Kidney tubule cell (primary cell): ENCODE results near the gene SORBS2.
"Not testable (repeated sequence)": the region's sequence is repeated elsewhere in the genome, so short reads cannot be mapped to it uniquely, and the experiment has no call there.

Source experiments
- DNase-seq: peaks from one replicate; pipeline ENCODE4 v3.0.0-alpha.2; 2018; ENCODE audit warnings: low spot score

Gene SORBS2

DNA sequence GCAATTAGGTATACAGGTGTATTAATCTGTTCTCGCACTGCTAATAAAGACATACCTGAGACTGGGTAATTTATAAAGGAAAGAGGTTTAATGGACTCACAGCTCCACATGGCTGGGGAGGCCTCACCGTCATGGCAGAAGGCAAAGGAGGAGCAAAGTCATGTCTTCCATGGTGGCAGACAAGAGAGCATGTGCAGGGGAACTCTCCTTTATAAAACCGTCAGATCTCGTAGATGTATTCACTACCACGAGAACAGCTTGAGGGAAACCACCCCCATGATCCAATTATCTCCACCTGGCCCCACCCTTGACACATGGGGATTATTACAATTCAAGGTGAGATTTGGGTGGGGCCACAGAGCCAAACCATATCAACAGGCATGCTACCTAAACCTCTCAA is 97.5 kb downstream of the SORBS2 start:
- DNase-seq: not testable (repeated sequence)

DNA sequence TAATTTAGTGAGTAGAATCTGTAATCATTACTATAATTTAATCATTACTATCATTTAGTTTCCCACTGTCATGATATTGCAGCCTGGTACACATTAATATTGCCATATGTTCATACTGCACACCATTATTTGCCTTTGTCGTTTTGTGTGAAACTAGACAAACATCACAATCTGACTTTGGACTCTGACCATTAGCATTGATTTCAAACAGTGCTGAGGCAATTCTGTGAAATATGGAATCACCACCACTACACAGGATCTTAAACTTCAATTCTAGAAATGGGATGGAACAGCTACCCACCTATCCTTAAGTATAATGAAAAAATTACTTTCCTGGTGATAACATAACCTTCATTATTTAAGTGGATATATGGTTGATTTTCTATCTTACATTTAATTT is 98.3 kb downstream of the SORBS2 start:
- DNase-seq: no peak

DNA sequence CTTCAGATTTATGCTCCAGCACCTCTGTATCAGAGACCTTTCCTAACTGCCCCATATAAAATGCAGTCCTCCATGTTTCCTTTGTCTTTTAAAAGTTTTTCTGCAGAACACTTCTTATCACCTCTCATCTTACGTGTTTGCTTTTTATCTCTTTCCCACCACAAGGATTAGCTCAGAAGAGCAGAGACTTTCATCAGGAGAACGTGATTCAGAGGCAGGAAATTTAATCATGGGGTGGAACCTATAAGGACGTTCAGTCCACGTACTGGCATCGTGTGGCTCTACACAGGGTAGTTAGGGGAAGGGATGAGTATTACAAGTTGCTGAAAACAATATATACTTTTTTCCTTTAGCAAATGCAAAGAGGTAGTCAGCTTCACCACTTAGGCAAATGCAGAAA is 98.7 kb downstream of the SORBS2 start:
- DNase-seq: no peak

DNA sequence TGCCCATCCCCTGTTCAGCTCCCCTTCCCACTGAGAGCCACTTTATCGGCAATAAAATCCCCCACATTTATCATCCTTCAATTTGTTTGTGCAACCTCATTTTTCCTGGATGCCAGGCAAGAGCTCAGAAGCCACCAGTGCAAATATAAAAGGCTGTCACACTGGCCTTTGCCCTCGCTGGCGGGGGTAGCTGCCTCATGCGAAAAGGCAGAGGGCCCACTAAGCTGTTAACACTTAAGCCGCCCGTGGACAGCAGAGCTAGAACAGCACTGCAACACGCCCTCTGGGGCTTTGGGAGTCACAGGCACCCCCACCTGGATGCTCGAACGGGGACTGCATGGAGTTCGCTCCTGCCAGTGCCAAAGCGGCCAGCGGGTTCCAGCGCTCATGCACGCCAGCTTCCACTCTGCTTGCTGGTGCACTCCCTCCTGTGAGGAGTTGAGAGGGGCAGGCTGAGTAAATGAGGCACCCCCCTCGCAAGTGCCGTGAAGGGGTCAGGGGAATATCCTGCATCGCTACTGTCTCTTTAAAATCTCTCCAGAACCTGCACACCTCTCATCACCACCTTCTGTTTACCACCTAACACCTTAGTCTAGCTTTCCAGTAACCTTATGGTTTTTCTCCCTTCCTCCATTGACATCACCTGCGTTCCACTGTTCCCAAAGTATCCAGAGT is 99.5 kb downstream of the SORBS2 start:
- no peak for DNase-seq

DNA sequence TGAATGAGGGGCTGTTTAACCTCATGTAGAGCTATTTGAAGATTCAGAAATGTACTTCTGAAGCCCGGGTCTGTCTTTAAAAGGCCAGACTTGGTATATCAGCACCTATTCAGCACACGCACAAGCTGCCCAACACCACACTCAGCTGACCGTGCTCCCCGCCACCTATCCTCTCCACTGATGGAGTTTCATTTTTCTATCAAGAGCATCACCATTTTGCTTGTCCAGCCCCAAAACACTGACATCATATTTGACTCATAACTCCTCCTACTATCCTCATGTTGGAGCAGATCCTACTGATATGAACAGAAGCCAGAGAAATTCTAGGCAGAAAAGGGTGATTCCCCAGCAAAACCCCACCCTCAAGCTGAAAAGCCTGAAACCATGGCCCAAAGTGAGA is 100.3 kb downstream of the SORBS2 start:
- DNase-seq: peak; percentile 11

DNA sequence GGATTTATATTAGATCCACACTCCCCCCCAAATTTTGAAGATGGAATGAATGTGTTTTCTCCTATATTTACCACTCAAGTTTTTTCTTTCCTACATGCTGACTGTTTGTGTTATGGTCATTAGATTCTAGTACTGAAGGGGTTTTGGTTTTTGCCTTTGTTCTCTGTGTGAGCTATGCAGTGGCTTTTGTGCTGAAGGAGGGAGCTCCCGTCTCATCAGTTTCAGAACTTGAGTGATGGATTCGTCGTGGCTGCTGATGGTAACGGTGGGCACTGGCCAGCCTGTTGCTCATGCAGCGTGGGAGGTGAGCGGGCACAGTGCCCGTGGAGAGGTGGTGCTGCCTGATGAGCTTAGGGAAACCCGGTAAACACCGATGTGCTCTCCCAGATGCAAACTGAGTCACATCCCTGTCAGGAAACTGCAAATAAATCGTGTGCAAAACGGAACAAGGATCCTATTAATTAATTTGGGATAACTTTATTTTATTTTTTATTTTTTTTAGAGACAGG is 101.5 kb downstream of the SORBS2 start:
- DNase-seq: peak; percentile 87

DNA sequence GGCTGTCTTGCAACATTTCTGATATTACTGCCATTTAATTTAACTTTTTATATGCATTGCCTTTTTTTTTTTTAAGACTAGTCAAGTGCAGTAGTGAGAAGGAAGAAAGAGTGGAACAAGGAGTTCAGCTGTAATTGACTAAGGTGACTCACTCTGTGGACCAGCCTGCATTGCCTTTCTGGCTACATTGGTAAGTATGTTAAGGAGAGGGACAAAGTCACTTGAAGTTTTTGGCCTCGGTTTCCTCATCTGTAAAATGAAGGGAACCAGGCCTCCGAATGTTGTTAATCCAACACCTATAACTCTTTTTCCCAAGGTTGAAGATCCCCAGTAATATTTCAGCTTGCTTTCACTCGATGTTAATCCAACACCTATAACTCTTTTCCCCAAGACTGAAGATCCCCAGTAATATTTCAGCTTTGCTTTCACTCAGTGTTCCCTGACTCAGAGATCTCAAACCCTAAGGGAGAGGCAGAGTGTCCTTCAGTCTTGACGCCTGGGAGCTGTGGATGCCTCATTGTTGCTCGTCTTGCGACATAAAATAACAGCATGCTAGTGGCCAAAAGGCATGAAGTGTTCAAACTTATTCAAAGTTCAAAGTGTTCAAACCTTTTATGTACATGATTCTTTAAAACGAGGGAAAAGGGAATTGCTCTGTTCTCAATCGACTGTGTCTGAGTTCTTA is 102.0 kb downstream of the SORBS2 start:
- peak; percentile 48 for DNase-seq

DNA sequence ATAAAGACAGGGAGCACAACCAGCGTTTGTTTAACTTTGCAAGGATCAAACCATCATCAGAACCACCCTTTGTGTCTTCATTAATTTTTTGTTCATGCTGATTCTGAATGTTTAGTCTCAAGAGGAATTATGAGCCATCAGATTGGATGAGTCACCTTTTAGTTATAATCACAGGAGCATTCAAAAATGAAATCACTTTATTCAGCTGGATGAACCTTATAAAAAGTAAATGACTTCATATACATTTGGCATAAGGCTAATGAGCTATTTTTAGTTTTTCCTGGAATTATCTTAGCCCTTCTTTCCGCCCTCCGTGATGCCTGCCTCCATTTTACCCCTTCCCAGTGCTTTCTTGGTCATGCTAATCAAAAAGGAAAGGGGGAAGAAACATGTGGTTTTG is 103.6 kb downstream of the SORBS2 start:
- peak; percentile 60 for DNase-seq

DNA sequence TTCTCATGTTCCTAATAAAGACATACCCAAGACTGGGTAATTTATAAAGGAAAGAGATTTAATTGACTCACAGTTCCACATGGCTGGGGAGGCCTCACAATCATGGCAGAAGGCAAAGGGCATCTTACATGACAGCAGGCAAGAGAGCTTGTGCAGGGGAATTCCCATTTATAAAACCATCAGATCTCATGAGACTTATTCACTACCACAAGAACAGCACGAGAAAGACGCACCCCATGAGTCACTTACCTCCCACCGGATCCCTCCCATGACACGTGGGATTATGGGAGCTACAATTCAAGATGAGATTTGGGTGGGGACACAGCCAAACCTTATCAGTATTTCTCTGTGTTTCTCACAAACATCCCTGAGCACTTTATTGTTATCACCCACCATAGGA is 104.4 kb downstream of the SORBS2 start:
- DNase-seq: peak; percentile 92

DNA sequence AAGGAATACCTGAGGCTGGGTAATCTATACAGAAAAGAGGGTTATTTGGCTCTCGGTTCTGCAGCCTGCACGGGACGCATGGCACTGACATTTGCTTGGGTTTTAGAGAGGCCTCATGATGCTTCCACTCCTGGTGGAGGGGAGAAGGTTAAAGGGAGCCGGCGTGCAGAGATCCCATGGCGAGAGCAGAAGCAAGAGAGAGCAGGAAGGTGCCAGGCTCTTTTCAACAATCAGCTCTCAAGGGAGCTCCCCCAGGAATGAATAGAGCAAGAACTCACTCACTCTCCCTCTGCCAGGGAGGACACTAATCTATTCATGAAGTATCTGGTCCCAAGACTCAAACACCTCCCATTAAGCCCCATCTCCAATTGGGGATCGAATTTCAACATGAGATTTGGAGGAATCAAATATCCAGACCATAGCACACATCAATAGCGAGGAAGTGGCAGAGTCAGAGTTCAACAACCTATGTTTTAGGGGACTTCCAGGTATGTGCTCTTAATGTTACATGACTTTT is 109.8 kb downstream of the SORBS2 start:
- DNase-seq: no peak

DNA sequence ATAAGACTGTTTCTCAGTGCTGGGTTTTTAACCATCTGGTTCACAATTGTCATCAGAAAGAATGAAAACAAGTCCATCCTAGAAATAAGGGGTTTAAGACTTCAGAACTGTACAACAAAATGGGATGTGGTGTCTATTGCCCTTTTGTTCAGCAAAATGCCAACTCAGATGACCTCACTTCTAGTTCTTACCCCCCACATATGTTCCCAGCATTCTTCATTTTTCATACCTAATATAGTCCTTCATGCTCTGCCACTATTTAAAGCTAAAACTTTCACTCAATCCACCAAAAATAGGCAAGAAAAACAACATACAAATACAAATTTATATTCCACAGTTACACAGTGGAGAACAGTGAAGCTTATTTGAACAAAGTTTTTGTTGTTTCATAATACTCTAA is 111.4 kb downstream of the SORBS2 start:
- DNase-seq: peak; percentile 13

DNA sequence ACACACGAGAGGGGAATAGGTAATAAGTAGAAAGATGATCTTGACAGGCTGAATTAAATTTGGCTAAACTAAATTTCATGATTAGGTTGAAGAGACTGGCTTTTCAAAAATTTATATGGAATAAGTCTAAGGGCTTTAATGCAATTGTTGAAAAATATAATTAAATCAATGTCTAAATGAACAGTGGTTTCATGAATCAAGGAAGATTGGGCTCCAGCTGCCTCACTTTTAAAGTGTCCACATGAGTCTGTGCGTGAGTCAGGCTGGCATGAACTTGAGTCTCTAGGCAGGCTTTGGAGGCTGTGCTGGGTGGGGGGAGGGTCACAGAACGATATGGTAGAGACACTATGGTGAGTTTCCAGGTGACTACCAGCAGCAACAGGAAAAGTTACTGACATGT is 111.9 kb downstream of the SORBS2 start:
- peak; percentile 74 for DNase-seq

DNA sequence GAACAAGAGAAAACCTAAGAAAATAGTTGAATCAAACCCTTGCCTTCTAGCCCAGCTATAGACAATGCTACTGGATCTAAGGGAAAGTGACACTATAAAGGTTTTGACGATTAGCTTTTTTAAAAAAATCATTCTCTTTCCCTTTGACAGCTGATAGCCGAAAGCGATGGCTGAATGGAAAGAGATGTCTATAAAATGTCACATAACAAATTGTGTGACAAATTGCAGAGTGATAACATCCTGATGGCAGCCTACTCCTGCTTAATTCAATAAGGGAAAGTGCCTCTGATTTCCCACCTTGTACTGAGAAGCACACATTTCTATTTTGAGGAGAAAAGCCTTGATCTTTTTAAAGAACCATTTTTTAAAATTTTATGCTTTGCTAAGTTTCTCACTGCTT is 114.5 kb downstream of the SORBS2 start:
- DNase-seq: no peak

DNA sequence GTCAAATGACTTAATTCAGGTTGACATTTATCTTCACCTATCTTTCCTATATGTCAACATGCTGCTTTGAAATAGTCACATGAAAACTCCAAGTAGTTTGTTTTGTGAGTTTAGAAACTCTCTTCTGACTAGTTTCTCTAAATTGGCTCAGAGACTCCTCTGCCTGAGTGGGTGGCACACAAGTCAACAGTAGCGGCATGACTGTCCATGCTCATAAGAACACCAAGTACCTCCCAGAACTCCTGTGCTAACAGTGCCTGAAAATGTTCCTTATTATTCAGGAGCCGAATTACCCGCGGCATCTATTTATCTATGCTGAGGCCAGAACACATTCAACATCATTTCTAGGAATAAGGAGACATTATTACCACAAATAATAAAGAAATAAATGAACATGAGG is 116.3 kb downstream of the SORBS2 start:
- no peak for DNase-seq

DNA sequence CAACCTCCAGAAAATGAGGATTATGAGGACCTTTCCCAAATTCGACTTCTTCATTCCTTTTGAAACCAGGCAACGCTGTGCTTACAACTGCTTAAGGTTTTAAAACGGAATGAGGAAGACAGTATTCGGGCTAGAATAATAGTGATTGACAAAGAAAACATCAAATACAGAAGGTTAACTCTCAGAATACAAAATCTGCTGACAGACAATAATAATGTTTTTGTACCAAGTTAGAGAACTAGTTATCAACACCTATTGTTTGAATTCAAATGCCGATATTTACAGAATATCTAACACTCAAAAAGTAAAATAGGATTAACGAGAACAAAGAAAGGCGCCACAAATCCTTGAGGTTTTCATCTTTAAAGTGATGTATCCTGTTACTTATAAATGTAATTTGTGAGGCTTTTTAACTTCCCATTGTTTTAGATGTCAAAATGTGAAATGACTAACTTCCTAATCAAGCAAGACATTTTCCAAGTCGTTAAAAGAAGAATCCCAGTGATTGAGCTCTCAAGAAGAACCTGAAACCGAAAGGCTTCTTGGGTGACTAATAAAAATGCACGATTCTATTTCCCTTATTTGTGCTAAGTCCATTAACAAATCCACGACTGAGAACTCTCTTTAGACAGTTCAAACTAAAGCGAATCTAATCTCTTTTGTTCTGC is 118.3 kb downstream of the SORBS2 start:
- DNase-seq: no peak

DNA sequence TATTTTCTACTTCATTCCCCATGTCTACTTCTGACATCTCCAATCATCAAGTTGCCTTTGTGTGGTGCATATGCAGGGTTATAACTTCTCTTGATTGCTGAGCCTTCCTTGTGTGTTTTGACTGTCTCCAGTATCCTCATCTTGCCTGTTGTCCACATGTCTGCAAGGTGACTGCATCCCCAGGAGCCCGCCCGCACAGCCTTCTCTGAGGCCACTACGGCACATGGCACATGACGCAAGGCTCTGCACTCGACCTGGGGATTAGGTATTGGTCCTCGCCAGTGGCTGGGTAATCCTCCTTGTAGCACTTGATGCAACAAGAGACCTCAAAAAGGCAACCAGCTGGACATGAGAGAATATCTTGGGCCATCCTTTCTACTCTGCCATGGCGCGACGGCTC is 122.6 kb downstream of the SORBS2 start:
- no peak for DNase-seq

DNA sequence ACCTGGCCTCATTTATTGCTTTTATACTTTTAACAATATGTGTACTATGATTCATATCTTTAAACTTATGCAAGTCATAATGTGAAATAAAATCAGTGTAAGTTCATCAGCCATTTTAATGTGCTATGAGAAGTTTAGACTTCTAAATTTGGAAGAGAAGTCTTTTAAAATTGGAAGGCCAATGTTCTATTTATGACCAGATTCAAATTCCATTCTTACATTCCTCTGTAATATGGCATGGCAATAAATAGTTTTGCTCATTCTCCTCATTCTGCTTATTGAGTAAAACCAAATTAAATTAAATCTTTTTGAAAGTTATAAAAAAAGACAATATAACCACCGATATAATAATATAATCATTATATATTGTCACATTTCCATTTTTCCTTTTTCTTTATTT is 126.2 kb downstream of the SORBS2 start:
- no peak for DNase-seq

DNA sequence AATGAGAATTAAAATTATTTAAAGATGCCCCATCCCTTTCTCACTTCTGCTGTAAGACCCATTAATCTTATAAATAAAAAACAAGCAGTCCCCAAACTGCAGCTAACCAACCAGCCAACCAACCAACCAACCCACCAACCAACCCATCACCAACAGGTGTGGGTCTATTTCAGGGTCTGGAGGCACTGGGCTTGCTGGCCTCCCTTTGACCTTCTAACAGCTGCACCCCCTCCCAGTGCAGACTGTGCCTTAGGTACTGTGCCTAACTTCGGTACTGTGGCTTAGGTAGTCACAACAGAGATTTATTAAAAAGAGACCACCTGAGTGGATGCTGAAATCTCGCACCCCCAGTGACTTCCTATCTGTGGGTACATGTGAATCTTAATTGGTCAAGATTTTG is 128.1 kb downstream of the SORBS2 start:
- no peak for DNase-seq

DNA sequence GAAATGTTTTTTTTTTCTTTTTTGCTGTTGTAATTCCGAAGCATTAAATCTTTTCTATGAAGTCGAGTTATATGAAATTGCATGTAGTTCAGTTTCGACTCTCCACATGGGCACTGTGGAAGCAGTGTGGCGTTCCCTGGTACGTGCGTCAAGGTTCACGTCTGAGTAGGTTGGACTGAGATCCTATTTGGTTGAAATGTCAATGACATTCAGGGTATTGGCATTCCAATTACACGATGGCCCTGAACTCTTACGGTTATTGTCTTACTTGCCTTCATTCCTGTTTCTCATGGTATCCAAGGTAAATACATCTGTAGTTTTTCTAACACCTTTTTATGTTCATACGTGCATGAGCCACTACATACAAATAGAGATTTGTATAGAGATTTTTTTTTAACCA is 128.8 kb downstream of the SORBS2 start:
- peak; percentile 12 for DNase-seq

DNA sequence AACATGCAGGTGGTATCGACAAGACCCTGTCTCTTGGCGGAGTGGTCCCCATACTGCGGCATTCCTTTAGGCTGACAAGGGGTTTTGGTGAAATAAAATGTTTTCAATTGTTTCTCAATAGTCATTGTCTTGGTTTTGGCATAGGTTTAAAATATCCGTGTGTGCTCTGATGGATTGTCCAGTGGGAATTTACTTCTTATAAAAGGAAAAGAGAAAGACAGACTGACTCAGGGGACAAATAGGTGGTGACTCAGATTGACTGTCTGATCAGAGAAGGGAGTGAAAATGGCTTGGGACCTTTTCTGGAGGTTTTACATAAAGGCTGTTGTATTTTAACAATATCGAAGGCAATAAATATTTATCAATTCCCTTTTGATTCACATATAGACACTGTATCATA is 129.8 kb downstream of the SORBS2 start:
- peak; percentile 83 for DNase-seq

DNA sequence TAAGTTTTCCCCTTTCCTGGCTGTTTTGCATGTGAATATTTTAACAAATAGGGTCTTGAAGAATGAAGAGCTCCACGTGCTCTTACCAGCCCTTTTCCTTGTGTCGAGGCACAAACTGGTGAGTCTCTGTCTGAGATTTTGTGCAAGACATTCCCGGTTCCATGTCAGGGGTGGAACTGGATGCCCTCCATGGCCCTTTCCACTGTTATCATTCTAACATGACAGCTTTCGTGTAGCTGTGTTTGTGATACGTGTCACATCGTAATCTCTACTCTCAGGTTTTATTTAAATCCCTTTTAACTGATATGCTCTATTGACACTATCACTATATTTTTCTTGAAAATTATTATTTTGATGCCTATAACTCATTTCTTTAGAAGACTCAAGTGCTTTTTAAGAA is 130.4 kb downstream of the SORBS2 start:
- DNase-seq: no peak

DNA sequence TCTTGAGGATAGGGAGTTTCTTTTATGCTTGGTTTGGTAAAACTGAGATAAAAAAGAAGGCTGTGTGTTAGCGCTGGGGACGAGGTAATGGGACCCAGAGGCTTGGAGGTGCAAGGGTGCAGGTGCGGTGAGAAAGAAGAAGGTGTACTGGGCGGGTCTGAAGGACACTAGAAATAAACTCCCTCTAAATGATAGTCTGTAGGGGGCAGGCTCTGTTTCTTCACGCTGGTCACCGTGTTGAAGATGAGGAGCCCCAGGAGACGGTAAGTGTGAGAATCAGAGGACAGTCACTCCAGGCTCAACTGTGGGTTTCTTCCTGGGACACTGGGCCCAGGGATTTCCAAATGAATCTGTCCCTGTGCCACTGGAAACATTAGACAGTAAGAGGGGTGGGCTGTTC is 131.4 kb downstream of the SORBS2 start:
- no peak for DNase-seq

DNA sequence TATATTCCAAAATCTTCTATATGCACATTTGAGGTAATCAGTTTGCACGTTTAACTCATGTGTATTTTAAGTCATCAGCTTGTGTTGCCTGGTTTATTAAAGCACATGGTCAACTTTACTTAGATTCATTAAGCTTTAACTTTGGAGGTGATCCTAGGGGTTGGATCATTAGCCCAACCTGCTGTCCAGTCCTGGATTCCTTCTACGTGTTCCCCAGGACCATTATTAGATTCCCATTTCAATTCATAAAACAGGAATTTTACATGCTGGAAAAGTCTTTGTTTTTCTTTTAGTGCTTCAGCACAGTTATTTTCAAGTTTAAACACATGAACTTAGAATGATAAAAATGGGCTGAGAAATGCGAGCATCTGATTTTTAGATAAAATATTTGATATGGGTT is 132.5 kb downstream of the SORBS2 start:
- no peak for DNase-seq
